GM21529 (cell line): ENCODE data around the gene RNF207.
A peak's percentile ranks its signal among the peaks of the same experiment; 100 is the strongest.

Experiments used
- ATAC-seq: cut with Tn5 transposase; IDR thresholded peaks from one replicate; pipeline ENCODE4 v1.9.1; 2021; ENCODE audit not compliant: unreplicated experiment

RNF207 gene

GRCh38 chr1:6205849-6206519 is at the start of gene RNF207:
Gene RNF207 (plus strand): TSS chr1:6206119. CDS start chr1:6206536, 417 bp downstream.
- ATAC-seq, result peak; percentile 65

GRCh38 chr1:6157132-6157527 is 48.8 kb upstream of the RNF207 start:
- ATAC-seq, result no peak

- no peak for ATAC-seq
Observed at GRCh38 chr1:6157528-6158174, 48.3 kb upstream of the RNF207 start.

- no peak for ATAC-seq
Observed at GRCh38 chr1:6158181-6158580, 47.7 kb upstream of the RNF207 start.

GRCh38 chr1:6162341-6162740 is 43.6 kb upstream of the RNF207 start:
- ATAC-seq, result no peak

GRCh38 chr1:6162773-6163172 is 43.1 kb upstream of the RNF207 start:
- ATAC-seq, result no peak

- no peak for ATAC-seq
Observed at GRCh38 chr1:6163191-6163972, 42.5 kb upstream of the RNF207 start.

GRCh38 chr1:6163973-6164617 is 41.8 kb upstream of the RNF207 start:
- ATAC-seq, result no peak

GRCh38 chr1:6165027-6165426 is 40.9 kb upstream of the RNF207 start:
- ATAC-seq, result no peak

GRCh38 chr1:6165441-6165985 is 40.4 kb upstream of the RNF207 start:
- ATAC-seq, result no peak

- ATAC-seq, result no peak
Observed at GRCh38 chr1:6166221-6166620, 39.7 kb upstream of the RNF207 start.

GRCh38 chr1:6166655-6167390 is 39.1 kb upstream of the RNF207 start:
- ATAC-seq, result no peak

GRCh38 chr1:6167391-6168303 is 38.3 kb upstream of the RNF207 start:
- ATAC-seq, result no peak

- ATAC-seq, result no peak
Observed at GRCh38 chr1:6168947-6169586, 36.9 kb upstream of the RNF207 start.

GRCh38 chr1:6170116-6170741 is 35.7 kb upstream of the RNF207 start:
- no peak for ATAC-seq

- no peak for ATAC-seq
Observed at GRCh38 chr1:6170742-6171201, 35.1 kb upstream of the RNF207 start.

- ATAC-seq, result no peak
Observed at GRCh38 chr1:6171548-6172124, 34.3 kb upstream of the RNF207 start.

GRCh38 chr1:6172549-6172948 is 33.4 kb upstream of the RNF207 start:
- ATAC-seq, result no peak
